Measurements from ENCODE around the gene ZNF433.

Gene ZNF433

DNA sequence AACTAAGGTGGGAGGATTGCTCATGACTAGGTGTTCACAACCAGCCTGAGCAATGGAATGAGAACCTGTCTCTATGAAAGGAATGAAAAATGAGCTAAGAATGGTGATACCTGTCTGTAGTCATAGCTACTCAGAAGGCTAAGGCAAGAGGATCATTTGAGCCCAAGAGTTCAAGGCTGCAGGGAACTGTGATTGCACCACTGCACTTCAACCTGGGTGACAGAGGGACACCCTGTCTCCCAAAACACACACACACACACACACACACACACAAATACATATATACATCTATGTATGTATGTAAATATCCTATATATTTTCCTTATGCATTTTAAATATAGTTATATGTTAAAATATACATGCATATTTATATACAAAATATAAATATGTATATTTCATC is 7.4 kb upstream of the ZNF433 start:
- Histone ChIP-seq H4K8ac (ENCODE audit: low read length) (no peak overlapping the region), H2BK12ac (ENCODE audit: low read length in 2 of 2) (no peak overlapping the region), H2BK120ac (ENCODE audit: low read depth, low read length) (no peak overlapping the region), H3K4me1 (ENCODE audit: control insufficient read depth, insufficient read depth, low read depth, low read length) (no peaks in the 10 kb centered on the region), H3K79me1 (replicated peaks; ENCODE audit: low read length, poor library complexity, severe bottlenecking) (no peaks in the 10 kb centered on the region), H2AFZ (ENCODE audit: low read depth, low read length) (no peak overlapping the region), H2AK5ac (ENCODE audit: low read length, severe bottlenecking) (no peak overlapping the region), H2BK15ac (ENCODE audit: low read depth, poor library complexity, severe bottlenecking) (no peak overlapping the region), H3K4me3 (ENCODE audit: insufficient read depth in 1 of 2, low read depth in 1 of 2, low read length in 2 of 2) (peak overlapping the region in 1 of 2 experiments; percentile 32), H3K14ac (ENCODE audit: low read length in 2 of 2) (no peak overlapping the region), H3K27me3 (ENCODE audit: control insufficient read depth in 1 of 2, insufficient read depth in 1 of 2, low read length in 2 of 2) (no peaks in the 10 kb centered on the region), H3K4ac (ENCODE audit: low read depth in 1 of 2, low read length in 2 of 2) (no peak overlapping the region), H3K9ac (ENCODE audit: low read length) (no peak overlapping the region), H3K27ac (ENCODE audit: low read length, poor library complexity, severe bottlenecking) (no peak overlapping the region), H3K18ac (ENCODE audit: low read depth in 1 of 2, low read length in 2 of 2) (no peak overlapping the region), H2BK5ac (ENCODE audit: low read depth, low read length, poor library complexity, severe bottlenecking) (no peak overlapping the region), H3K4me2 (ENCODE audit: low read length, poor library complexity, severe bottlenecking) (no peak overlapping the region), H3K9me3 (ENCODE audit: control insufficient read depth, low read length) (peaks cover 49% of the 10 kb centered on the region), H4K91ac (ENCODE audit: low read length) (no peak overlapping the region), H3K36me3 (ENCODE audit: control insufficient read depth in 1 of 2, insufficient read depth in 2 of 2, low read depth in 1 of 2, low read length in 2 of 2) (no peaks in the 10 kb centered on the region), H3K23ac (ENCODE audit: low read length in 2 of 2) (no peak overlapping the region)
- no peak for DNase-seq

DNA sequence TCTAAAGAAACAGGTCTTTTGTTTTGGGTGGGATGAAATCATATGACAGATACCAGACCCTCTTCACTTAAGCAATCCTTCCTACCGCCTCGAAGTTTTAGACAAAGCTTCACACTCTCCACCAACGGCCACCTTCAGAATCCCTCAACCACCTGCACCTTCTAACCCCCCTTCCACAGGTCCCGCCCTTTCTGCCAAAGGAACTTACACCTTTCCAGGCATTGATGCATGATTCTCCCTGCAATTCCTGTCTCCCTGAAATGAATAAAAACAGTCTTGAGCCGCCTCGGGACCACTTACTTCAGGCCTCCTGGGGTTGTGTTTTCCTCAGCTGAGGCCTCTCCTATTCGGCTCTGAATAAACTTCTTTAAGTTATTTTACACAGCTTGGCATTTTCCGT is 859 bp downstream of the ZNF433 start:
- H3K79me1 ChIP-seq (replicated peaks; ENCODE audit: low read length, poor library complexity, severe bottlenecking) = peaks cover 8% of the 10 kb centered on the region
- peaks cover 0 to 3% of the 10 kb centered on the region in 2 experiments for H3K36me3 ChIP-seq (ENCODE audit: control insufficient read depth in 1 of 2, insufficient read depth in 2 of 2, low read depth in 1 of 2, low read length in 2 of 2)
- H2BK15ac ChIP-seq (ENCODE audit: low read depth, poor library complexity, severe bottlenecking) = no peak overlapping the region
- H3K27ac ChIP-seq (ENCODE audit: low read length, poor library complexity, severe bottlenecking) = no peak overlapping the region
- H3K23ac ChIP-seq (ENCODE audit: low read length in 2 of 2) = no peak overlapping the region
- H3K9me3 ChIP-seq (ENCODE audit: control insufficient read depth, low read length) = peaks cover 3% of the 10 kb centered on the region
- no peak overlapping the region for H2AFZ ChIP-seq (ENCODE audit: low read depth, low read length)
- H4K91ac ChIP-seq (ENCODE audit: low read length) = no peak overlapping the region
- H2AK5ac ChIP-seq (ENCODE audit: low read length, severe bottlenecking) = no peak overlapping the region
- H2BK12ac ChIP-seq (ENCODE audit: low read length in 2 of 2) = no peak overlapping the region
- H3K4me1 ChIP-seq (ENCODE audit: control insufficient read depth, insufficient read depth, low read depth, low read length) = peaks cover 5% of the 10 kb centered on the region
- no peak overlapping the region for H3K4ac ChIP-seq (ENCODE audit: low read depth in 1 of 2, low read length in 2 of 2)
- no peak overlapping the region for H2BK120ac ChIP-seq (ENCODE audit: low read depth, low read length)
- peak overlapping the region in 1 of 2 experiments; percentile 90 for H3K4me3 ChIP-seq (ENCODE audit: insufficient read depth in 1 of 2, low read depth in 1 of 2, low read length in 2 of 2)
- peak overlapping the region; percentile 64 for H3K4me2 ChIP-seq (ENCODE audit: low read length, poor library complexity, severe bottlenecking)
- H3K14ac ChIP-seq (ENCODE audit: low read length in 2 of 2) = no peak overlapping the region
- no peak overlapping the region for H3K18ac ChIP-seq (ENCODE audit: low read depth in 1 of 2, low read length in 2 of 2)
- H2BK5ac ChIP-seq (ENCODE audit: low read depth, low read length, poor library complexity, severe bottlenecking) = no peak overlapping the region
- peak overlapping the region; percentile 98 for H3K9ac ChIP-seq (ENCODE audit: low read length)
- H3K27me3 ChIP-seq (ENCODE audit: control insufficient read depth in 1 of 2, insufficient read depth in 1 of 2, low read length in 2 of 2) = no peaks in the 10 kb centered on the region
- 48% methylated on average over 7 of the region's 8 CpGs for WGBS
- DNase-seq = no peak
- no peak overlapping the region for H4K8ac ChIP-seq (ENCODE audit: low read length)

DNA sequence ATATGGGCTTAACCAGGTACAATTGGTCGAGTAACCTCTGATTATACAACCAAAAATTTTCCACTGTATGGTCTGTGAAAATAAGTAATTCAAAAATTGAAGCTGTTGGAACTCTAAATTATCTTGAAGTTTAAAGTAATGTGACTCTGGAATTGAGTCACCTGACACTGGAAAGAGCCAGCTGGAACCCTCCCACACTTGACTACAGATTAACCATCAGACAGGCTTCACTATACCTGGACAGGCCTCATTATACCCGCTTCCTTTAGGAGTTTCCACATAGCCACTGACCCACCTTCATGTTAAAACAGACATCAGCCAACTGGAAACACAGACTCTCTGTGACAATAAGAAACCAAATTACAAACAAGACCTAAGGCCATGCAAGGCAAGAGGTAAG is 1.3 kb downstream of the ZNF433 start:
- peaks cover 5% of the 10 kb centered on the region for H3K4me1 ChIP-seq (ENCODE audit: control insufficient read depth, insufficient read depth, low read depth, low read length)
- H3K27ac ChIP-seq (ENCODE audit: low read length, poor library complexity, severe bottlenecking) = no peak overlapping the region
- no peak overlapping the region for H2BK15ac ChIP-seq (ENCODE audit: low read depth, poor library complexity, severe bottlenecking)
- no peak overlapping the region for H4K8ac ChIP-seq (ENCODE audit: low read length)
- no peak overlapping the region for H2AFZ ChIP-seq (ENCODE audit: low read depth, low read length)
- peak overlapping the region; percentile 98 for H3K9ac ChIP-seq (ENCODE audit: low read length)
- peak overlapping the region in 1 of 2 experiments; percentile 90 for H3K4me3 ChIP-seq (ENCODE audit: insufficient read depth in 1 of 2, low read depth in 1 of 2, low read length in 2 of 2)
- H3K14ac ChIP-seq (ENCODE audit: low read length in 2 of 2) = no peak overlapping the region
- H3K4me2 ChIP-seq (ENCODE audit: low read length, poor library complexity, severe bottlenecking) = no peak overlapping the region
- H3K27me3 ChIP-seq (ENCODE audit: control insufficient read depth in 1 of 2, insufficient read depth in 1 of 2, low read length in 2 of 2) = no peaks in the 10 kb centered on the region
- 92% methylated on average over 1 of the region's 2 CpGs for WGBS
- no peak overlapping the region for H2BK5ac ChIP-seq (ENCODE audit: low read depth, low read length, poor library complexity, severe bottlenecking)
- peaks cover 10% of the 10 kb centered on the region for H3K79me1 ChIP-seq (replicated peaks; ENCODE audit: low read length, poor library complexity, severe bottlenecking)
- no peak overlapping the region for H2BK12ac ChIP-seq (ENCODE audit: low read length in 2 of 2)
- H4K91ac ChIP-seq (ENCODE audit: low read length) = no peak overlapping the region
- no peak overlapping the region for H2AK5ac ChIP-seq (ENCODE audit: low read length, severe bottlenecking)
- H3K9me3 ChIP-seq (ENCODE audit: control insufficient read depth, low read length) = peaks cover 6% of the 10 kb centered on the region
- no peak for DNase-seq
- peaks cover 0 to 4% of the 10 kb centered on the region in 2 experiments for H3K36me3 ChIP-seq (ENCODE audit: control insufficient read depth in 1 of 2, insufficient read depth in 2 of 2, low read depth in 1 of 2, low read length in 2 of 2)
- no peak overlapping the region for H3K4ac ChIP-seq (ENCODE audit: low read depth in 1 of 2, low read length in 2 of 2)
- no peak overlapping the region for H2BK120ac ChIP-seq (ENCODE audit: low read depth, low read length)
- H3K23ac ChIP-seq (ENCODE audit: low read length in 2 of 2) = no peak overlapping the region
- no peak overlapping the region for H3K18ac ChIP-seq (ENCODE audit: low read depth in 1 of 2, low read length in 2 of 2)

DNA sequence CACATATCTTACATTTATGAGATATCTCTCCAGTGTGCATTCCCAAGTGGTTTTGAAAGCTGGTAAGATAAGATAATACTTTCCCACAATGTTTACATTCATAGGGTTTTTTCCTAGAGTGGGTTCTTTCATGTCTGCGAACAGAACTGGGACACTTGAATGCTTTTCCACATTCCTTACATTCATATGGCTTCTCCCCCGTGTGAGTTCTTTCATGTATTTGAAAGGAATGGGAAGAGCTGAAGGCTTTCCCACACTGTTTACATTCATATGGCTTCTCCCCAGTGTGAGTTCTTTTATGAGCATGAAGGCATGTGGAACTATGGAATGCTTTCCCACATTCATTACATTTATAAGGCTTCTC is 19.7 kb downstream of the ZNF433 start:
- no peaks in the 10 kb centered on the region for H3K27me3 ChIP-seq (ENCODE audit: control insufficient read depth in 1 of 2, insufficient read depth in 1 of 2, low read length in 2 of 2)
- peaks cover 21% of the 10 kb centered on the region for H3K79me1 ChIP-seq (replicated peaks; ENCODE audit: low read length, poor library complexity, severe bottlenecking)
- H3K4me1 ChIP-seq (ENCODE audit: control insufficient read depth, insufficient read depth, low read depth, low read length) = no peaks in the 10 kb centered on the region
- no peak overlapping the region for H4K8ac ChIP-seq (ENCODE audit: low read length)
- no peak overlapping the region for H3K14ac ChIP-seq (ENCODE audit: low read length in 2 of 2)
- H4K91ac ChIP-seq (ENCODE audit: low read length) = no peak overlapping the region
- no peak overlapping the region for H3K27ac ChIP-seq (ENCODE audit: low read length, poor library complexity, severe bottlenecking)
- DNase-seq = no peak
- no CpG with 5 or more reads among the region's 2 CpGs for WGBS
- H3K9ac ChIP-seq (ENCODE audit: low read length) = no peak overlapping the region
- no peak overlapping the region for H2BK120ac ChIP-seq (ENCODE audit: low read depth, low read length)
- H3K36me3 ChIP-seq (ENCODE audit: control insufficient read depth in 1 of 2, insufficient read depth in 2 of 2, low read depth in 1 of 2, low read length in 2 of 2) = peaks cover 37 to 54% of the 10 kb centered on the region in 2 experiments
- H3K18ac ChIP-seq (ENCODE audit: low read depth in 1 of 2, low read length in 2 of 2) = no peak overlapping the region
- H2AK5ac ChIP-seq (ENCODE audit: low read length, severe bottlenecking) = no peak overlapping the region
- H2BK5ac ChIP-seq (ENCODE audit: low read depth, low read length, poor library complexity, severe bottlenecking) = no peak overlapping the region
- no peak overlapping the region for H3K23ac ChIP-seq (ENCODE audit: low read length in 2 of 2)
- H3K4ac ChIP-seq (ENCODE audit: low read depth in 1 of 2, low read length in 2 of 2) = no peak overlapping the region
- H2BK15ac ChIP-seq (ENCODE audit: low read depth, poor library complexity, severe bottlenecking) = no peak overlapping the region
- no peak overlapping the region for H2AFZ ChIP-seq (ENCODE audit: low read depth, low read length)
- H2BK12ac ChIP-seq (ENCODE audit: low read length in 2 of 2) = no peak overlapping the region
- no peak overlapping the region for H3K4me2 ChIP-seq (ENCODE audit: low read length, poor library complexity, severe bottlenecking)
- H3K9me3 ChIP-seq (ENCODE audit: control insufficient read depth, low read length) = peaks cover 90% of the 10 kb centered on the region
- H3K4me3 ChIP-seq (ENCODE audit: insufficient read depth in 1 of 2, low read depth in 1 of 2, low read length in 2 of 2) = peak overlapping the region in 1 of 2 experiments; percentile 65

Data from mesenchymal stem cell (in vitro differentiated cells and primary cell).